GM13976 (cell line): ENCODE measurements around the gene HEXIM1.
"Not testable (repeated sequence)": the region's sequence is repeated elsewhere in the genome, so short reads cannot be mapped to it uniquely, and the experiment has no call there.

ENCODE experiments used
- DNase-seq: peaks from one replicate; pipeline ENCODE4 v3.0.0; 2012; ENCODE audit warnings: low spot score
- in situ Hi-C: fragments of 300-500 bp; cut with MboI; formaldehyde crosslinking; loops from one replicate; pipeline ENCODE4 v1.12.0; 2022; ENCODE audit warnings: low sequenced_read_pairs, mixed read lengths, inconsistent platforms; ENCODE audit not compliant: unreplicated experiment
- TF ChIP-seq, protein P1 (sequence below): IDR thresholded peaks from 2 replicates; pipeline ENCODE4 v1.5.1; 2012; ENCODE audit warnings: borderline replicate concordance, mild to moderate bottlenecking; ENCODE audit not compliant: insufficient read depth; ENCODE audit errors: extremely low read depth, missing control alignments, control extremely low read depth

Gene HEXIM1

DNA sequence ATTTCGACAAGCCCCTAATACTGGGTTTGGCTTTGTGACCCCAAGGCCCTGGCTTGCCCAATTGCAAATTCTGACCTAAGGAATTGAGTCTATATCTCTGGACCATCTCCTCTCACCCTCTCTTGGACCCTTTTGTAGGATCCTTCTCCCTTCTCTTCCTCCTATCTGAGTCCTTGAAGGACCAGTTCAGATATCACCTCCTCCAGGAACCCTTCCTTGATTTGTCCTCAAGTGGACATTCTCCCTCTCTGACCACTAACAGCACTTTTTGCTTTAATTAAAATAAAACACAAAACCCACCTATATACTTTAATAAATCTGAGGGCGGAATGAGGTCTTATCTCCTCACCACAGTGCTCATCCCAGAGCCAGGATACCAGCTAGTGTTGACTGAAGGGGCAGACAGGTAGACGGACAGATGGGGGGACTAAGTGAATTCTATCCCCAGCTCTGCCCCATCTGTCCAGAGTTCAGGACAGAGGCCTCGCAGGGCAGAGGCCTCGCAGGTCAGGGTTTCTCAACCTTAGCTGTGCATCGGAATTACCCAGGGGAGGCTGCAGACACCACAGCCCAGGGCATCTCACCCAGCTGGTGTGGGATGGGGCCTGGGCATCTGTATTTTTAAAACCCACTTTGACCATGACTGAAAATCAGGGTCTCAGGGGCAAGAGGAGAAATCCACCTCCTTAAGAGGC lies 25.1 kb upstream of the HEXIM1 start:
- DNase-seq = no peak
- TF ChIP-seq, protein P1, sequence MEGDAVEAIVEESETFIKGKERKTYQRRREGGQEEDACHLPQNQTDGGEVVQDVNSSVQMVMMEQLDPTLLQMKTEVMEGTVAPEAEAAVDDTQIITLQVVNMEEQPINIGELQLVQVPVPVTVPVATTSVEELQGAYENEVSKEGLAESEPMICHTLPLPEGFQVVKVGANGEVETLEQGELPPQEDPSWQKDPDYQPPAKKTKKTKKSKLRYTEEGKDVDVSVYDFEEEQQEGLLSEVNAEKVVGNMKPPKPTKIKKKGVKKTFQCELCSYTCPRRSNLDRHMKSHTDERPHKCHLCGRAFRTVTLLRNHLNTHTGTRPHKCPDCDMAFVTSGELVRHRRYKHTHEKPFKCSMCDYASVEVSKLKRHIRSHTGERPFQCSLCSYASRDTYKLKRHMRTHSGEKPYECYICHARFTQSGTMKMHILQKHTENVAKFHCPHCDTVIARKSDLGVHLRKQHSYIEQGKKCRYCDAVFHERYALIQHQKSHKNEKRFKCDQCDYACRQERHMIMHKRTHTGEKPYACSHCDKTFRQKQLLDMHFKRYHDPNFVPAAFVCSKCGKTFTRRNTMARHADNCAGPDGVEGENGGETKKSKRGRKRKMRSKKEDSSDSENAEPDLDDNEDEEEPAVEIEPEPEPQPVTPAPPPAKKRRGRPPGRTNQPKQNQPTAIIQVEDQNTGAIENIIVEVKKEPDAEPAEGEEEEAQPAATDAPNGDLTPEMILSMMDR = no peak

DNA sequence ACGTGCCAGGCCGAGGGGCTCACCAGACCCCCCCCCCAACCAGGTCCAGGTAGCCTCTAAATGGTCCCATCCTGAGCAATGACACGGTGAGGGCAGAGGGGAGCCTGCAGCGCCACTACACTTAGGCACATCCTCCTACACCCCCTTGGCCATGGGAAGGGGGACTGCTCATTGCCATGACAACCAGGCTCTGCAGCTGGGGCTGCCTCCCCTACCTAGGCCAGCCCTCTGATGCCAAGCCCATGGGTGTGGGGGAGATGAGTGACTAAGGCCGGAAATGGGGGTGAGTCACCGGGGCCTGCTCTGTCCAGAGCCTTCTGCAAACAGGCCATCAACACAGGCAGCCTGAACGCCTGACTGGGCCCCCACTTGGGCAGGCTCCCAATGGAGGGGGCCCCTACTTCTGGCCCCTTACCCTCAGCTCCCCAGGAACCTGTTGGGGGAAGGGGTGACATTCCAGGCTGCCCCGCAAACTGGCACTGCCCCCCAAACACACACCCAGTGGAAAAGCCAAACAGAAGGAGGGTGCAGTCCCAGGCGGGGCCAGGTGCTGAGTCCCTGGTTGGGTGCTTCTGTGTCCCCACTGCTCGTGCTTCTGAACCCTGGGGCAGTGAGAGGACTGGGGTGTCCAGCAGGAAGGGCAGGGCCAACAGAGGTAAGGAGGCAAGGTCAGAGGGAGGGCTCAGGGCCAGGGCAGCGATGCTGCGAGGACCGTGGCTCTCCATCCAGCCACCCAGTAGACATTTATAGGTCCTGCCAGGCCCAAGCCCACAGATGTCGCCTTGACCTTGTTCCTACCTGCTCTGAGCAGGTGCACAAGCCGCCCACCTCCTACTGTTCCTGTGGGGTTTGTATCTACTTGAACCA lies 24.1 kb upstream of the HEXIM1 start:
- TF ChIP-seq, protein P1 = no peak
- in situ Hi-C loops = no loop called here
- no peak for DNase-seq

More for the DNA sequence above, 25.1 kb upstream of the HEXIM1 start:
- in situ Hi-C loops = no loop called here

DNA sequence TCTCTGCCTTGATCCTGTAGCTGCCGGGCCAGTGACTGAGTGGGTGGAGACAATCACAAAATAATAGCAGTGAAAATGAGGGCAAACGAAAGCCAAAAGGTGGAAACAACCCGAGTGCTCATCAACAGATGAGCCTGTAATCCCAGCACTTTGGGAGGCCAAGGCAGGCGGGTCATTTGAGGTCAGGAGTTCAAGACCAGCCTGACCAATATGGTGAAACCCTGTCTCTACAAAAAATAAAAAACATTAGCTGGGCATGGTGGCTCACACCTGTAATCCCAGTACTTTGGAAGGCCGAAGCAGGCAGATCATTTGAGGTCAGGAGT lies 23.5 kb upstream of the HEXIM1 start:
- DNase-seq, in situ Hi-C loops: not testable (repeated sequence)

DNA sequence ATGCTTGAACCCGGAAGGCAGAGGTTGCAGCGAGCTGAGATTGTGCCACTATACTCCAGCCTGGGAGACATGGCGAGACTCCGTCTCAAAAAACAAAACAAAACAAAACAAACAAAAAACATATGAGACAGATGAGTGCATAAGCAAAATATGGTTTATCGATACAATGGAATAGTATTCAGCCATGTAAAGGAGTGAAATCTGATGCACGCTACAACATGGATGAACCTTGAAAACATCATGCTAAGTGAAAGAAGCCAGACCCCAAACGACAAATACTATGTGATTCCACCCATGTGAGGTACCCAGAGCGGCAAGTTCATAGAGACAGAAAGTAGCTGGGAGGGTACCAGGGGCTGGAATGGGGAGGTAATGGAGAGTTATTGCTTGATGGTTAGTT lies 22.8 kb upstream of the HEXIM1 start:
- in situ Hi-C loops = no loop called here
- DNase-seq = no peak
- TF ChIP-seq, protein P1 = no peak

DNA sequence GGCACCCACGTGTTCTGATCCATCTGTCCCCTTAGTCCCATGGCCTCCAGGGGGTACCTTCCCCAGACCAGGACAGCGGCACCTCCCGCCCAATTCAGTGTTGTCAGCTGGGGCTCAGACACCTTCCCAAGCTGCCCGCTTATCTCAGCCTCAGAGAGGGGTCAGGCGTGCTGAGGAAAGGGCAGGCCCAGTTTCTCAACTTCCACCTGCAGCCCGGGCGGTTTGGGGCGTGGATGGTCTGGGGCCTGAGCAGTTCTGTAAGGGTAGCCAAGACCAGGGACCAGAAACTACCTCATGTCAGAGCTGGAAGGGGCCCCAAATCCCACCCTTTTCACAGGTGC lies 21.1 kb upstream of the HEXIM1 start:
- TF ChIP-seq, protein P1 = no peak
- DNase-seq = no peak
- in situ Hi-C loops = no loop called here

DNA sequence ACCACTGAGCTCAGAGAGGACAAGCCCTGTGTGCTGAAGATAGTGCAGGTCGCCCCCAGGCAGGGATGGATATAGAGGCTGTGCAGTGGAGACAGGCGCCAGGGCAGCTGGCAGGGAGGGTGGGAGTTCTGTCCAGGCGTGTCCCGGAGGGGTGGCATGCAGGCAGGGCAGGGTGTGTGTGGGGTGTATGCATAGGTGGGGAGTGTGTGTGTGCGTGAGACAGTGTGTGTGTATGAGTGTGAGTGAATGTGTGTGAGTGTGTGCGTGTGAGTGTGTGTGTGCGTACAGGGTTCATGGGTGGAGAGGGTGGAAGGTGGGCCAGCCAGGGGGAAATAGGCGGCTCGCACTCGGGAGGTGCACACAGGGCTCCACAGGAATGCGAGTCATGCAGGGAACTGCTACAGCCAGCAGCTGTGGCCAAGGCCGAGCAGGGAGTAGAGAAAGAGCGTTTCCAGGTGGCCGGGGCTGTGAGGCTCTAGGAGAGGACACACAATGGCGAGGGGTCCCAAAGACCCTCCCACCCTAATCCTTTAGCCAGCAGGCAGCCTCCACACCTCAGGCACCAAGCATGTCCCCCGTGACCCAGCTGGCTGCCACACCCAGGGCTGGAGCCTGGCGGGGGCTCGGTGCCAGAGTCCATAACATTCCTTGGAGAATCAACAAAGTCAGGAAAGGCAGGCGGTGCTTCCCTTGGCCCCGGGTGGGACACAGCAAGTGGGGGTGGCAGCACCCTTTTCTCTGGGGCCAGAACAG lies 20.6 kb upstream of the HEXIM1 start:
- in situ Hi-C loops = no loop called here
- TF ChIP-seq, protein P1 = no peak
- no peak for DNase-seq
